HG03575 (cell line): Measurements from ENCODE around the gene SEPTIN7.

Source experiments
- ATAC-seq: cut with Tn5 transposase; IDR thresholded peaks from one replicate; pipeline ENCODE4 v1.9.1; 2021; ENCODE audit not compliant: unreplicated experiment, insufficient number of reproducible peaks, low FRiP score; ENCODE audit errors: extremely low read depth

Gene SEPTIN7

GRCh38 chr7:35819954-35820703 is 19.3 kb downstream of the SEPTIN7 start:
- ATAC-seq: no peak

GRCh38 chr7:35820858-35821257 is 20.0 kb downstream of the SEPTIN7 start:
- no peak for ATAC-seq

- ATAC-seq: no peak
Measured at GRCh38 chr7:35823440-35823839, 22.6 kb downstream of the SEPTIN7 start.

- ATAC-seq: no peak
Measured at GRCh38 chr7:35825974-35826373, 25.1 kb downstream of the SEPTIN7 start.

GRCh38 chr7:35826751-35827150 is 25.9 kb downstream of the SEPTIN7 start:
- ATAC-seq: no peak

- ATAC-seq: no peak
Measured at GRCh38 chr7:35828817-35829216, 28.0 kb downstream of the SEPTIN7 start.

GRCh38 chr7:35831208-35831607 is 30.4 kb downstream of the SEPTIN7 start:
- no peak for ATAC-seq

GRCh38 chr7:35839860-35840854 is 39.3 kb downstream of the SEPTIN7 start:
- ATAC-seq: no peak

GRCh38 chr7:35846816-35847412 is 46.1 kb downstream of the SEPTIN7 start:
- no peak for ATAC-seq

GRCh38 chr7:35848725-35849124 is 47.9 kb downstream of the SEPTIN7 start:
- ATAC-seq: no peak

- no peak for ATAC-seq
Measured at GRCh38 chr7:35849158-35849831, 48.4 kb downstream of the SEPTIN7 start.

- ATAC-seq: no peak
Measured at GRCh38 chr7:35849954-35850353, 49.1 kb downstream of the SEPTIN7 start.
